Measurements from ENCODE around the gene AGAP1.

DNA sequence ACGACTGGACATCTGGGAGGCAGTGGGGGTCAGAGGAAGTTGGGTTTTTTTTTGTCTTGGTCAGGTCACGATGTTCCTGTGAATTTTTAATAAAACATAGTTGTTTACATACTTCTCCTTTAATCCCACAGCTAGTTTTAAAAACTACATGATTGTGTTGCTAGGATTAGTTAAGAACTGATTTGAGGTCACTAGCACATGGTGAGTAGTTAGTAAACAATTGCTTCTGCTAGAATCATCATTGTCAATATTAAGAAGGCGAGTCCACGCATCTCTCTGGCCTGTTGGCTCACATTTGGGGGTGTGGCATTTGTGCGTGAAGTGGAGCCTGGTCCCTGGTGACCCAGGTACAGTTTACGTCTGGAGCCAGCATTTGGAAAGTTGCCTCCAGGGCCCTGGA is 59.4 kb downstream of the AGAP1 start:
- TF ChIP-seq, protein P1, sequence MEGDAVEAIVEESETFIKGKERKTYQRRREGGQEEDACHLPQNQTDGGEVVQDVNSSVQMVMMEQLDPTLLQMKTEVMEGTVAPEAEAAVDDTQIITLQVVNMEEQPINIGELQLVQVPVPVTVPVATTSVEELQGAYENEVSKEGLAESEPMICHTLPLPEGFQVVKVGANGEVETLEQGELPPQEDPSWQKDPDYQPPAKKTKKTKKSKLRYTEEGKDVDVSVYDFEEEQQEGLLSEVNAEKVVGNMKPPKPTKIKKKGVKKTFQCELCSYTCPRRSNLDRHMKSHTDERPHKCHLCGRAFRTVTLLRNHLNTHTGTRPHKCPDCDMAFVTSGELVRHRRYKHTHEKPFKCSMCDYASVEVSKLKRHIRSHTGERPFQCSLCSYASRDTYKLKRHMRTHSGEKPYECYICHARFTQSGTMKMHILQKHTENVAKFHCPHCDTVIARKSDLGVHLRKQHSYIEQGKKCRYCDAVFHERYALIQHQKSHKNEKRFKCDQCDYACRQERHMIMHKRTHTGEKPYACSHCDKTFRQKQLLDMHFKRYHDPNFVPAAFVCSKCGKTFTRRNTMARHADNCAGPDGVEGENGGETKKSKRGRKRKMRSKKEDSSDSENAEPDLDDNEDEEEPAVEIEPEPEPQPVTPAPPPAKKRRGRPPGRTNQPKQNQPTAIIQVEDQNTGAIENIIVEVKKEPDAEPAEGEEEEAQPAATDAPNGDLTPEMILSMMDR (IDR thresholded peaks at IDR 0.05) = no peak
- TF ChIP-seq POLR2A (IDR thresholded peaks at IDR 0.05) = no peak
